Activated CD4-positive, alpha-beta T cell treated with anti-CD3 and anti-CD28 coated beads, Interleukin-2, amount 50 U/mL, for 1 hour (primary cell): ENCODE results near the gene LYPD4.
"Not testable (repeated sequence)": the region's sequence is repeated elsewhere in the genome, so short reads cannot be mapped to it uniquely, and the experiment has no call there.

ENCODE experiments used
- DNase-seq: peaks from one replicate; pipeline ENCODE4 v3.0.0-alpha.2; 2020

LYPD4 gene

GRCh38 chr19:41796362-41796761, 48.1 kb downstream of the LYPD4 start, which contains the start of gene CEACAM3:
Gene CEACAM3, plus strand, starts transcription at chr19:41796587. Its CDS starts 91 bp downstream, at chr19:41796678.
- DNase-seq, result no peak

- peak; percentile 55 for DNase-seq
Observed at GRCh38 chr19:41795031-41795461, 49.4 kb downstream of the LYPD4 start.

GRCh38 chr19:41793414-41793727, 51.1 kb downstream of the LYPD4 start:
- no peak for DNase-seq

GRCh38 chr19:41792513-41793413, 51.7 kb downstream of the LYPD4 start:
- DNase-seq, result peak; percentile 41

GRCh38 chr19:41789053-41789452, 55.4 kb downstream of the LYPD4 start:
- DNase-seq, result not testable (repeated sequence)

GRCh38 chr19:41788518-41788917, 56.0 kb downstream of the LYPD4 start:
- not testable (repeated sequence) for DNase-seq
